GM21717 (cell line): ENCODE data around the gene NFYC.

Experiments
- ATAC-seq: cut with Tn5 transposase; IDR thresholded peaks from one replicate; pipeline ENCODE4 v1.9.1; 2021; ENCODE audit warnings: mild to moderate bottlenecking, moderate library complexity; ENCODE audit not compliant: unreplicated experiment

NFYC gene

DNA sequence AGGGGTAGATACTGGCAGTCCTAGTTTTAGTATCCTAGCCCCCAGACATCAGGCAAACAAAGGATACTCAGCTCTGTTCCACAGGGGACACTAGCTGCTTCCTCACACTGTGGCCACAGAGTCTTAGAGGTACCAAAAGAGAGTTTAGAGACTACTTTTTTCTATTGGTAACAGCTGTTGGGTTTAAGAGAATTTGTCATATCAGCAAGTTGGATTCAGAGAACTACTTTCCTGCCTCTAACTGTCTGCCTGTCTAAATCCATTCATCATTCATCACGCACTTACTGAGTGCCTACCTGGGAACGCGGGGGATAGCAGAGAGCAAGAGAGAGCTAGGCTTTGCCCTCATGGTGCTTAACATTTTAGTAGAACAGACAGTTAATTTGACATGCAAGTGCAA is 65.0 kb downstream of the NFYC start:
- ATAC-seq, result no peak

DNA sequence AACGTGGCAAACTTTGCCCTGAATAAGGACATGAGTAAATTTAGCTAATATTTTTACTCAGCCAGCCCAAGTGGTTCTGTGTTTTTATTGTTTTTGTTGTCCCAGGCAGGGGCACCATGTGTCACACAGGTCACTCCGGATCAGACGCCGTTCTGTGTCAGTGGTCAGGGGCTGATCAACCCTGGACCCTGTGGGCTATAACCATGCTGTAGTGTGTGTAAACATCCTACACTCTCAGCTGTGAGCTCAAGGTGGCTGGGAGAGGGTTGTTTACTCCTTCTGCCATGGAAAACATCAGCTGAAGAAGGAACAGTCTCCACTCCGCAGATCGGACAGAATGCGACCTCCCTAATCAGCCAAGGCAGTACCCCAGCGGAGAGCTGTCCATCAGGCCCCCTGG is 65.6 kb downstream of the NFYC start:
- no peak for ATAC-seq

- ATAC-seq, result no peak
These were observed 66.5 kb downstream of the NFYC start for GRCh38 chr1:40758004-40758403.

- no peak for ATAC-seq
These were observed 67.3 kb downstream of the NFYC start for GRCh38 chr1:40758578-40759343.

- no peak for ATAC-seq
These were observed 69.5 kb downstream of the NFYC start for GRCh38 chr1:40760984-40761383.

GRCh38 chr1:40762144-40762923 is 70.8 kb downstream of the NFYC start:
- peak; percentile 60 for ATAC-seq

- no peak for ATAC-seq
These were observed 72.4 kb downstream of the NFYC start for GRCh38 chr1:40763742-40764532.

GRCh38 chr1:40764981-40765380 is 73.5 kb downstream of the NFYC start:
- ATAC-seq, result no peak

GRCh38 chr1:40766017-40766416 is 74.5 kb downstream of the NFYC start:
- ATAC-seq, result no peak

DNA sequence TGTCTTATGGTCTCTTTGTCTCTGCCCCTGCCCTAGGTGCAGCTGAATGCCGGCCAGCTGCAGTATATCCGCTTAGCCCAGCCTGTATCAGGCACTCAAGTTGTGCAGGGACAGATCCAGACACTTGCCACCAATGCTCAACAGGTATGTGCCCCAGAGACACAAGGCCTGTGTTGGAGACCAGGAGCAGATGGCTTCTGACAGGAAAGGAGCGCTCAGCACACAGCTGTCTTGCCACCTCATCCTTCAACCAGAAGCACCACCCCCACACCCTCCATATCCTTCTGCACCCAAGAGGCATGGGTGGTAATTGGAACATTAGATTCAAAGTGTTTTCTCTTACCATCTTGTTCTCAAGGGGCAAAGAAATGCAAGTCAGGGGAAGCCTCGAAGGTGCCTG is 75.1 kb downstream of the NFYC start:
- no peak for ATAC-seq

DNA sequence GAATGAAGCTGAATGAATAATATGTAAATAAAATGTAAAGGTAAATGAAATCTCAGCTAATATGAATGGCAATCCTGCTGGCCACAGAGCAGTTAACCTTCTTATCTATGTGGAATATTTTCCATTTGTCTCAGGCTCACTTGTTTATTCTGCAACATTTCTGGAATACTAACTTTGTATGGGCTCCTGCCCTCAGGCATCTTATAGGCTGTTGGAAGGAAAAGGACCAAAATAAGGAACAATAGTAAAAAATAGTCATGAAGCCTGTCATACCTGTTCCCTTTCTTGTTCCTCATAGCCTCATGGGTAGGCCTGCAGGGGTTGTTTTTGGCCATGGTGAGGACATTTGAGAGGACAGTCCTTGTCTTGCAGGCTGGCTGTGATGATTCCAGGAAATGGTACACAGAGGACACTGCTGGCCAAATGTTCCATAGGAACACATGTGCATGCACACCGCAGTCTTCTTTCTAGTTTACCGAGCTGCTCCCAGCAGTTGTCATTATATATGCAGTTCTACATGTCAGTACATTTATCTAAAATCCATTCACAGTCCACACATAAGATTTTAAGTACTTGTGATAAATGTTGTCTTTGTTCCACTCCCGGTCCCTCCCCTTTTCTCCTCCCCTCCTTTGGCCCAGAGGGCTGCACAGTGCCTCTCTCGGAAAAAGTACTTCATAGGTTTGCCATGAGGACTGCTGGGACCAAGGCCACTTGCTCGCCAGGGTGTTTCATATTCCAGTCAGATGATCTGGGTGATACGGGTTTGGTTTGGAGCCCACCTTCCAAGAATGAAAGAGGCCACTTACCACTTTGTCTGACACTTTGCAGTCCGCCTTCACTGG is 76.9 kb downstream of the NFYC start:
- no peak for ATAC-seq

GRCh38 chr1:40769815-40770214 is 78.3 kb downstream of the NFYC start:
- ATAC-seq, result no peak

- no peak for ATAC-seq
These were observed 79.0 kb downstream of the NFYC start for GRCh38 chr1:40770296-40771070.

GRCh38 chr1:40772146-40772955 is 80.8 kb downstream of the NFYC start:
- ATAC-seq, result no peak

GRCh38 chr1:40773748-40774265 is 82.3 kb downstream of the NFYC start:
- ATAC-seq, result no peak

- ATAC-seq, result no peak
These were observed 82.9 kb downstream of the NFYC start for GRCh38 chr1:40774266-40774998.

DNA sequence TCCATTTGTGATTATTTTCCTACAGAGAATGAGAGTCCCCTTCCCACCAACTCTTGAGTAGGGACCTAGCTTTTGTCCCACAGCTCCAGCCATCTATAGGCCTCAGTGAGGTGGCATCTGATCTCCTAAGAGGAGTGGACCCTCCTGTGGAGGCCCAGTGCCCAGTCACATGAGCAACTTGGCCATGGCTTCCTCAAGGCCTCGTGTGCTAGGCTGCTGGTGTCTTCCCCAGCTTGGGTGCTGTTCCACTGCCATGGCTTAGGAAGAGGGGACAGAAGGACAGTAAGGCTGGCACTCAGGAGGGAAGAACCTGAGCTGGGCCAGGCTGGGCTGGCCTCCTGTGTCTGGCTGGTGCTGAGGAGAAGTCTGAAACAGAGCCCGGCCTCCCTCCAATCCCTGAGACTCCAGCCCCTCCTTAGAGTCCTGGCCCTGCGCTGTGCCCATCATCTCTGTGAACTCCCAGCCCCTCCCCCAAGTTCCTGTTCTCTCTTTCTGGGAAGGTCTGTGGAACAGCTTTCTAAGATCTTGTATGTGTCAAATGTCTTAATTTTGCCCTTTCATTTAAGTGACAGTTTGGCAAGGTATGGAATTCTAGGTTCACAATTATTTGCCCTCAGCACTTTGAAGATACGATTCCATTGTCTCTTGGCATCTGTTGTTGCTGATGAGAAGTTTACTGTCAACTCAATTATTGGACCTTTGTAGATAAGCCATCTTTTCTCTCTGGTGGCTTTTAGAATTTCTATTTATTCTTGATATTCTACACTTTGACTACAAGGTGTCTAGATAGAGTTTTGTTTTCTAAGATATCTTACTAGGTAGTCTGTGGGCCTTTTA is 85.0 kb downstream of the NFYC start:
- no peak for ATAC-seq
